ENCODE data around the gene SRSF1. TPM values are rescaled to one million over a fixed set of nuclear protein-coding genes. Genes with fewer than 3 reads are reported as not detected.
"Not testable (repeated sequence)": the region's sequence is repeated elsewhere in the genome, so short reads cannot be mapped to it uniquely, and the experiment has no call there.

Gene SRSF1
- total RNA-seq, 3 donors from 2014 or later, result 150 to 188 (median 184) TPM

DNA sequence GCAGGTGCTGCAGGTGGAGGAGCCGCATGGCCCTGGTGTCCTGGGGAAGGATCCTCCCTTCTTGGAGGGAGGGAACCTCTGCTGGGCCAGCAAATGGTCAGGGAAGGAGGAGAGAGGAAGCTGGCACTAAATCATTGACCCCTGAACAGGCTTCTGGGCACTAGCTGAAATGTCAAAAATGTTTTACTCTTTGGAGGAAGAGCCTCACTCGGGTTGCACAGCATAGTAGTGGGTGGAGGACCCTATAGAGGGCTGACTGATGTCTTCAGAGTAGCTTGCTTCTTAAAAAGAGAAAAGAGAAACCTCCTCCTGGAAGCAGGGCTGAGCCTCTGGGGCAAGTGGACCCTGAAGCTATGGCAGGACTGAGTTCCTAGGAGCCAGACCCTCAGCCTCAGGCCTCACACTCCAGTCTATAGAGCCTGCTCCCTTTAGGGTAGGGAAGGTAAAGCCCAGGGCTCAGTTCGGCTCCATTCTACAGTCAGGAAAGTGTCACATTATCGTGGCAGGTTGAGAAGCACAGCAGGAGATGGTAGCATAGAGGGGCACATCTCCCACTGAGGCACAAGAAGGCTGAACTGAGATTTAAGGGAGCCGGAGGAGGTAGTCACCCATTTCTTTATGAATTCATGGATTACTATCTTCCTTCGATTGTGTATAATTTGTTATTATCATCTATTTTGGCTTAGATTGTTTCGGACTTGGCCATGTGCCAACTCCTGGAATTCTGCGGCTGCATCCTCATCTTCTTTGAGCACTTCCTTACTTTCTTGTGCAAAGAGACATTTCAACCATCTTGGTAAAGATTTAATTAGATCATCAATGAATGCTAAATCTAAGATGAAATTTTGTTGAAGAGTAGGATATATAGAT lies 44.5 kb downstream of the SRSF1 start:
- H3K4me3 ChIP-seq, result no peak overlapping the region
- TF ChIP-seq, protein P1, sequence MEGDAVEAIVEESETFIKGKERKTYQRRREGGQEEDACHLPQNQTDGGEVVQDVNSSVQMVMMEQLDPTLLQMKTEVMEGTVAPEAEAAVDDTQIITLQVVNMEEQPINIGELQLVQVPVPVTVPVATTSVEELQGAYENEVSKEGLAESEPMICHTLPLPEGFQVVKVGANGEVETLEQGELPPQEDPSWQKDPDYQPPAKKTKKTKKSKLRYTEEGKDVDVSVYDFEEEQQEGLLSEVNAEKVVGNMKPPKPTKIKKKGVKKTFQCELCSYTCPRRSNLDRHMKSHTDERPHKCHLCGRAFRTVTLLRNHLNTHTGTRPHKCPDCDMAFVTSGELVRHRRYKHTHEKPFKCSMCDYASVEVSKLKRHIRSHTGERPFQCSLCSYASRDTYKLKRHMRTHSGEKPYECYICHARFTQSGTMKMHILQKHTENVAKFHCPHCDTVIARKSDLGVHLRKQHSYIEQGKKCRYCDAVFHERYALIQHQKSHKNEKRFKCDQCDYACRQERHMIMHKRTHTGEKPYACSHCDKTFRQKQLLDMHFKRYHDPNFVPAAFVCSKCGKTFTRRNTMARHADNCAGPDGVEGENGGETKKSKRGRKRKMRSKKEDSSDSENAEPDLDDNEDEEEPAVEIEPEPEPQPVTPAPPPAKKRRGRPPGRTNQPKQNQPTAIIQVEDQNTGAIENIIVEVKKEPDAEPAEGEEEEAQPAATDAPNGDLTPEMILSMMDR (IDR thresholded peaks at IDR 0.05), result no peak
- ATAC-seq (no peak), DNase-seq (no peak)
- no peaks in the 10 kb centered on the region for H3K4me1 ChIP-seq (ENCODE audit: low read depth)
- no peaks in the 10 kb centered on the region for H3K36me3 ChIP-seq (ENCODE audit: low read depth)
- intact Hi-C loops (cut with DNase I, micrococcal nuclease), result no loop called here
- no peaks in the 10 kb centered on the region for H3K9me3 ChIP-seq

DNA sequence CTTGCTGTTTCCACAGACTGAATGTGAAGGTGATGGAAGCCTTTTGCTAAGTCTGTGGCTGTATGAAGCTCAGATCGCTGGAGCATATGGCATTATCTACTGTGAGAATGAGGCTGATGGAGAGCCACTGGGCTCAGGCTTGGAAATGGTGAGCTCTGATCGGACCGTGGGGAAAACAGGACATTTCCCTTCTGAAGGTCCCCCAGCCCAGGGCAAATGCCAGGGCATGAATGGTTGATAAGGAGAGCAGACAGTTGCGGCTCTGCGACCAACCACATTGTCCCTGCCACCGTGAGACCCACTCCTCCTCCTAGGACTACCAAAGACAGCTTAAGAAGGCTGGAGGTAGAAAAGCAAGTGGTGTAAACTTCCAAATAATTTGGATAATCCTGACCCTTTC lies 47.1 kb downstream of the SRSF1 start:
- peaks cover 11% of the 10 kb centered on the region for H3K4me1 ChIP-seq (ENCODE audit: low read depth)
- no peaks in the 10 kb centered on the region for H3K9me3 ChIP-seq
- H3K4me3 ChIP-seq, result no peak overlapping the region
- TF ChIP-seq, protein P1 (IDR thresholded peaks at IDR 0.05), result no peak
- DNase-seq (no peak), ATAC-seq (no peak)
- no peaks in the 10 kb centered on the region for H3K36me3 ChIP-seq (ENCODE audit: low read depth)
- intact Hi-C loops (cut with DNase I, micrococcal nuclease), result no loop called here

DNA sequence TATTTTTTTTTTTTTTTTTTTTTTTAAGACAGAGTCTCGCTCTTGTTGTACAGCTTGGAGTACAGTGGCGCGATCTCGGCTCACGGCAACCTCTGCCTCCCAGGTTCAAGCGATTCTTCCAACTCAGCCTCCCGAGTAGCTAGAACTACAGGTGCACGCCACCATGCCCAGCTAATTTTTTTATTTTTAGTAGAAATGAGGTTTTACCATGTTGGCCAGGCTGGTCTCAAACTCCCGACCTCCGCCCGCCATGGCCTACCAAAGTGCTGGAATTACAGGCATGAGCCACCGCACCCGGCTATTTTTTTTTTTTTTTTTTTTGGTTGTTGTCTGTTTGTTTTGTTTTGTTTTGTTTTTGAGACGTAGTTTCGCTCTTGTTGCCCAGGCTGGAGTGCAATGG lies 48.7 kb downstream of the SRSF1 start:
- H3K4me1 ChIP-seq (ENCODE audit: low read depth), result peaks cover 15% of the 10 kb centered on the region
- intact Hi-C loops (cut with DNase I, micrococcal nuclease); H3K4me3 ChIP-seq; H3K9me3 ChIP-seq; DNase-seq; ATAC-seq; H3K36me3 ChIP-seq (ENCODE audit: low read depth): not testable (repeated sequence)

DNA sequence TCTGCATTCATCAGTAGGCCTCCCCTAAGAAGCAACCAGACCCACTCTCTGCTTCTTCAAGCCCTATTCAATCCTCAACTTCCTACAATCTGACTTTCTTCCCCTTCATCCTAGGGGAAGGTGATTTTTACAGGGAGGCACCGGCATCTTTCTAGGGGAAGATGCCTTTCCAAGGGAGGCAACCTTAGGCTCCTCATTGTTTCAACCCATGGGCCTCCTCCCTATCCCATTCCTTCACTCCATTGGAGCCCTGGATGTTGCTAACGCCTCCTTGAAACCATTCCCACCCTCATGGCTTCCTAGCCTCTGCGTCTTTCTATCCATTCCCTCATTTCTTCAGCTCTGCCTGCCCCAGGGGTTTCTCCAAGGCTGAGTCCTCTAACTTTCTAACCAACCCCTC lies 49.2 kb downstream of the SRSF1 start:
- Histone ChIP-seq H3K4me3 (no peak overlapping the region), H3K4me1 (ENCODE audit: low read depth) (peaks cover 15% of the 10 kb centered on the region), H3K36me3 (ENCODE audit: low read depth) (no peaks in the 10 kb centered on the region), H3K9me3 (no peaks in the 10 kb centered on the region)
- intact Hi-C loops (cut with DNase I, micrococcal nuclease), result no loop called here
- DNase-seq (no peak), ATAC-seq (no peak)
- TF ChIP-seq, protein P1 (IDR thresholded peaks at IDR 0.05), result no peak

DNA sequence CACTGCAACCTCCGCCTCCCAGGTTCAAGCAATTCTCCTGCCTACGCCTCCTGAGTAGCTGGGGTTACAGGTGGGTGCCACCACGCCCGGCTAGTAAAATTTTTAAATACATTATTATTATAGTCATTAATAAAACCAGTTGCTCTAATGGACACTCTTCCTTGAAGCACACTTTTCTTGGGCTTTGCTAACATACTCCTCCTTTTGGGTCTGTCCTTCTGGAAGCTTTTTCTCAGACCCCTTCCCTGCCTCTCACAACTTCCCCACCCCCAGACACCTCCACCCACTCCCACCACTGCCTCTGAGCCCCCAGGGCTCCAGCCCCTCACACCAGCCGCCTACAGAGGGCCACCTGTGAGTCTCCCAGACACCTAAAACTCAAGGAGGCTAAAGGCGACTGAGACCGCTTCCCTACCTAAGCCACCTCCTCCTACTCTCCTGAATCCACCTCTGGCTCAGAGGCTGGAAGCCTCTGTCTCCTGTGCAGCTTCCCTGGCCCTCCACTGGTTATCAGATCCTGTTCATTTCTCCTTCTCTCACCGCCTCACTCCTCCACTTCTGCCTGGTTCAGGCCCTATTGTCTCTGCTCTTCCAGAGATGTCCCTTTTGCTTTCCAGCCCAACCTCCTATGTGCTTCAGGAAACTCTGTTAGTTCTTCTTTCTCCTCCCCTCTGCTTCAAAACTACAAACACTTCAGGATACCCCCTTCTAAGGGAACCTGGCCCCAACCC lies 49.8 kb downstream of the SRSF1 start:
- no peaks in the 10 kb centered on the region for H3K36me3 ChIP-seq (ENCODE audit: low read depth)
- no peak for DNase-seq
- TF ChIP-seq, protein P1 (IDR thresholded peaks at IDR 0.05), result no peak
- no peaks in the 10 kb centered on the region for H3K9me3 ChIP-seq
- H3K4me1 ChIP-seq (ENCODE audit: low read depth), result peaks cover 15% of the 10 kb centered on the region
- no peak overlapping the region for H3K4me3 ChIP-seq
- no peak for ATAC-seq
- intact Hi-C loops (cut with DNase I, micrococcal nuclease), result no loop called here
